ENCODE data around the gene CNST. TPM values are rescaled to one million over a fixed set of nuclear protein-coding genes. Genes with fewer than 3 reads are reported as not detected.

CNST gene
- total RNA-seq, 2 experiments from 2014 or later, result 14.6 to 25.1 TPM

GRCh38 chr1:246608616-246609376, 42.5 kb downstream of the CNST start:
- CTCF ChIA-PET (ENCODE audit: unreplicated experiment), result no interaction called here
- Histone ChIP-seq H3K27ac (ENCODE audit: low read depth, low read length, poor library complexity, severe bottlenecking) (no peak overlapping the region), H3K36me3 (ENCODE audit: insufficient read depth, low read length) (no peaks in the 10 kb centered on the region), H3K79me2 (ENCODE audit: insufficient read depth, low read depth, low read length) (peaks cover 12% of the 10 kb centered on the region; the same call in 1 of the 2 replicates), H2AFZ (ENCODE audit: low read length) (no peak overlapping the region), H3K4me2 (ENCODE audit: low read length) (no peak overlapping the region), H3K9me3 (ENCODE audit: low read length) (no peaks in the 10 kb centered on the region), H3K9me2 (ENCODE audit: insufficient read depth, low read length) (no peaks in the 10 kb centered on the region), H4K20me1 (ENCODE audit: insufficient read depth, low read length) (no peaks in the 10 kb centered on the region), H3K4me3 (ENCODE audit: low read depth, low read length, poor library complexity, severe bottlenecking) (no peak overlapping the region), H3K4me1 (ENCODE audit: insufficient read depth, low read length, poor library complexity, severe bottlenecking) (no peaks in the 10 kb centered on the region)
- no peak for DNase-seq (ENCODE audit: low spot score)
- intact Hi-C loops (cut with micrococcal nuclease; ENCODE audit: unreplicated experiment), result no loop called here
- POLR2A ChIA-PET, result no interaction called here
- no peak for TF ChIP-seq CTCF (conservative IDR thresholded peaks at IDR 0.05; ENCODE audit: low read length)
- no peak for TF ChIP-seq EZH2phosphoT487 (IDR thresholded peaks at IDR 0.05; ENCODE audit: borderline replicate concordance, low read depth, low read length)
- no TSS peak for BruUV-seq (replicated peaks)

GRCh38 chr1:246609632-246610031, 43.4 kb downstream of the CNST start:
- DNase-seq (ENCODE audit: low spot score), result no peak
- no peaks in the 10 kb centered on the region for H4K20me1 ChIP-seq (ENCODE audit: insufficient read depth, low read length)
- TF ChIP-seq CTCF (conservative IDR thresholded peaks at IDR 0.05; ENCODE audit: low read length) (no peak), EZH2phosphoT487 (IDR thresholded peaks at IDR 0.05; ENCODE audit: borderline replicate concordance, low read depth, low read length) (no peak)
- ChIA-PET CTCF (ENCODE audit: unreplicated experiment) (no interaction called here), POLR2A (no interaction called here)
- H3K9me2 ChIP-seq (ENCODE audit: insufficient read depth, low read length), result no peaks in the 10 kb centered on the region
- no peak overlapping the region for H3K27ac ChIP-seq (ENCODE audit: low read depth, low read length, poor library complexity, severe bottlenecking)
- no TSS peak for BruUV-seq (replicated peaks)
- H3K9me3 ChIP-seq (ENCODE audit: low read length), result no peaks in the 10 kb centered on the region
- no peaks in the 10 kb centered on the region for H3K4me1 ChIP-seq (ENCODE audit: insufficient read depth, low read length, poor library complexity, severe bottlenecking)
- 0 out of 2 replicates have a peak, but pooled peaks cover 4% of the 10 kb centered on the region for H3K79me2 ChIP-seq (ENCODE audit: insufficient read depth, low read depth, low read length)
- intact Hi-C loops (cut with micrococcal nuclease; ENCODE audit: unreplicated experiment), result no loop called here
- H3K36me3 ChIP-seq (ENCODE audit: insufficient read depth, low read length), result no peaks in the 10 kb centered on the region
- no peak overlapping the region for H3K4me2 ChIP-seq (ENCODE audit: low read length)
- H2AFZ ChIP-seq (ENCODE audit: low read length), result no peak overlapping the region
- H3K4me3 ChIP-seq (ENCODE audit: low read depth, low read length, poor library complexity, severe bottlenecking), result no peak overlapping the region

- Histone ChIP-seq H3K4me2 (ENCODE audit: low read length) (no peak overlapping the region), H4K20me1 (ENCODE audit: insufficient read depth, low read length) (no peaks in the 10 kb centered on the region), H3K79me2 (ENCODE audit: insufficient read depth, low read depth, low read length) (no peaks in the 10 kb centered on the region; the same call in 1 of the 2 replicates), H3K4me3 (ENCODE audit: low read depth, low read length, poor library complexity, severe bottlenecking) (no peak overlapping the region), H3K9me2 (ENCODE audit: insufficient read depth, low read length) (no peaks in the 10 kb centered on the region), H2AFZ (ENCODE audit: low read length) (no peak overlapping the region), H3K27ac (ENCODE audit: low read depth, low read length, poor library complexity, severe bottlenecking) (no peak overlapping the region), H3K36me3 (ENCODE audit: insufficient read depth, low read length) (no peaks in the 10 kb centered on the region), H3K4me1 (ENCODE audit: insufficient read depth, low read length, poor library complexity, severe bottlenecking) (no peaks in the 10 kb centered on the region), H3K9me3 (ENCODE audit: low read length) (no peaks in the 10 kb centered on the region)
- ChIA-PET POLR2A (interaction anchor here (1.2 kb wide), 1 partner anchor 36 kb away, joined by 3 read pairs; no protein-coding TSS in a partner anchor), CTCF (ENCODE audit: unreplicated experiment) (interaction anchor here (0.8 kb wide), 1 partner anchor 17 kb away, joined by 3 read pairs; no protein-coding TSS in a partner anchor)
- DNase-seq (ENCODE audit: low spot score), result no peak
- no peak for TF ChIP-seq CTCF (conservative IDR thresholded peaks at IDR 0.05; ENCODE audit: low read length)
- TF ChIP-seq EZH2phosphoT487 (IDR thresholded peaks at IDR 0.05; ENCODE audit: borderline replicate concordance, low read depth, low read length), result no peak
- no TSS peak for BruUV-seq (replicated peaks)
- intact Hi-C loops (cut with micrococcal nuclease; ENCODE audit: unreplicated experiment), result no loop called here
Observed at GRCh38 chr1:246613096-246613758, 47.0 kb downstream of the CNST start.

All from OCI-LY7 (cell line).